ENCODE data around the gene DNMT3B.
"Not testable (repeated sequence)": the region's sequence is repeated elsewhere in the genome, so short reads cannot be mapped to it uniquely, and the experiment has no call there.

Gene DNMT3B

GRCh38 chr20:32792731-32793458 is 30.7 kb downstream of the DNMT3B start:
- DNase-seq (ENCODE audit: low read depth): no peak
- H3K4me3 ChIP-seq (ENCODE audit: low read depth, low read length): no peak overlapping the region
- TF ChIP-seq CTCF (IDR thresholded peaks at IDR 0.05; ENCODE audit: control insufficient read depth, extremely low read depth, insufficient read depth): no peak

- no peak overlapping the region for H3K4me3 ChIP-seq (ENCODE audit: low read depth, low read length)
- DNase-seq (ENCODE audit: low read depth): no peak
- no peak for TF ChIP-seq CTCF (IDR thresholded peaks at IDR 0.05; ENCODE audit: control insufficient read depth, extremely low read depth, insufficient read depth)
These were observed 34.3 kb downstream of the DNMT3B start for GRCh38 chr20:32796383-32796948.

GRCh38 chr20:32796981-32797451 is 34.8 kb downstream of the DNMT3B start:
- DNase-seq (ENCODE audit: low read depth): no peak
- no peak for TF ChIP-seq CTCF (IDR thresholded peaks at IDR 0.05; ENCODE audit: control insufficient read depth, extremely low read depth, insufficient read depth)
- H3K4me3 ChIP-seq (ENCODE audit: low read depth, low read length): no peak overlapping the region

GRCh38 chr20:32797571-32797970 is 35.4 kb downstream of the DNMT3B start:
- DNase-seq (ENCODE audit: low read depth); H3K4me3 ChIP-seq (ENCODE audit: low read depth, low read length): not testable (repeated sequence)

GRCh38 chr20:32798046-32798981 is 36.1 kb downstream of the DNMT3B start:
- TF ChIP-seq CTCF (IDR thresholded peaks at IDR 0.05; ENCODE audit: control insufficient read depth, extremely low read depth, insufficient read depth): no peak
- DNase-seq (ENCODE audit: low read depth): no peak
- no peak overlapping the region for H3K4me3 ChIP-seq (ENCODE audit: low read depth, low read length)

- TF ChIP-seq CTCF (IDR thresholded peaks at IDR 0.05; ENCODE audit: control insufficient read depth, extremely low read depth, insufficient read depth): no peak
- no peak for DNase-seq (ENCODE audit: low read depth)
- H3K4me3 ChIP-seq (ENCODE audit: low read depth, low read length): no peak overlapping the region
These were observed 40.9 kb downstream of the DNMT3B start for GRCh38 chr20:32803092-32803491.
